Fibroblast of pulmonary artery (primary cell): ENCODE results near the gene EMC8.
"Not testable (repeated sequence)": the region's sequence is repeated elsewhere in the genome, so short reads cannot be mapped to it uniquely, and the experiment has no call there.

Source experiments
- DNase-seq: peaks from one replicate; pipeline ENCODE4 v3.0.0-alpha.2; 2010; ENCODE audit warnings: low read depth
- H3K4me3 ChIP-seq: replicated peaks from 2 replicates; pipeline ENCODE4 v1.5.1; 2011; ENCODE audit warnings: low read depth, mild to moderate bottlenecking, control low read depth, low read length, moderate library complexity
- CTCF ChIP-seq: IDR thresholded peaks from 2 replicates; pipeline ENCODE4 v1.5.1; 2011; ENCODE audit warnings: mild to moderate bottlenecking, control low read depth, low read length, inconsistent platforms; ENCODE audit errors: missing control alignments

EMC8 gene

GRCh38 chr16:85839681-85840240, 40.4 kb upstream of the EMC8 start:
- no peak for DNase-seq
- TF ChIP-seq CTCF, result no peak
- H3K4me3 ChIP-seq, result no peak overlapping the region

GRCh38 chr16:85838876-85839585, 39.7 kb upstream of the EMC8 start:
- no peak for TF ChIP-seq CTCF
- no peak for DNase-seq
- H3K4me3 ChIP-seq, result no peak overlapping the region

GRCh38 chr16:85838381-85838780, 39.0 kb upstream of the EMC8 start:
- DNase-seq, result no peak
- no peak for TF ChIP-seq CTCF
- no peak overlapping the region for H3K4me3 ChIP-seq

GRCh38 chr16:85837654-85838053, 38.3 kb upstream of the EMC8 start:
- DNase-seq, H3K4me3 ChIP-seq: not testable (repeated sequence)

- DNase-seq, result no peak
- no peak overlapping the region for H3K4me3 ChIP-seq
- TF ChIP-seq CTCF, result no peak
Observed at GRCh38 chr16:85836706-85837582, 37.6 kb upstream of the EMC8 start.

GRCh38 chr16:85835956-85836705, 36.8 kb upstream of the EMC8 start:
- no peak overlapping the region for H3K4me3 ChIP-seq
- TF ChIP-seq CTCF, result no peak
- no peak for DNase-seq

- TF ChIP-seq CTCF, result no peak
- H3K4me3 ChIP-seq, result no peak overlapping the region
- no peak for DNase-seq
Observed at GRCh38 chr16:85835227-85835751, 35.9 kb upstream of the EMC8 start.
